Panc1 (cell line): ENCODE data around the gene USH2A.

Experiments used
- POLR2AphosphoS5 ChIP-seq: IDR thresholded peaks from 2 replicates; pipeline ENCODE4 v1.6.1; 2012; ENCODE audit warnings: mild to moderate bottlenecking, low read depth, low read length, moderate library complexity
- SIN3A ChIP-seq: IDR thresholded peaks from 2 replicates; pipeline ENCODE4 v1.6.1; 2012; ENCODE audit warnings: low read depth, mild to moderate bottlenecking, low read length, moderate library complexity, borderline replicate concordance; ENCODE audit not compliant: insufficient read depth
- TF ChIP-seq, protein P1 (sequence below): fragments of 450-650 bp; IDR thresholded peaks from 2 replicates; pipeline ENCODE4 v1.5.1; 2017; ENCODE audit warnings: mild to moderate bottlenecking

GRCh38 chr1:216186816-216187215 lies 236.4 kb downstream of the USH2A start:
- TF ChIP-seq POLR2AphosphoS5 (no peak), SIN3A (no peak)
- TF ChIP-seq, protein P1, sequence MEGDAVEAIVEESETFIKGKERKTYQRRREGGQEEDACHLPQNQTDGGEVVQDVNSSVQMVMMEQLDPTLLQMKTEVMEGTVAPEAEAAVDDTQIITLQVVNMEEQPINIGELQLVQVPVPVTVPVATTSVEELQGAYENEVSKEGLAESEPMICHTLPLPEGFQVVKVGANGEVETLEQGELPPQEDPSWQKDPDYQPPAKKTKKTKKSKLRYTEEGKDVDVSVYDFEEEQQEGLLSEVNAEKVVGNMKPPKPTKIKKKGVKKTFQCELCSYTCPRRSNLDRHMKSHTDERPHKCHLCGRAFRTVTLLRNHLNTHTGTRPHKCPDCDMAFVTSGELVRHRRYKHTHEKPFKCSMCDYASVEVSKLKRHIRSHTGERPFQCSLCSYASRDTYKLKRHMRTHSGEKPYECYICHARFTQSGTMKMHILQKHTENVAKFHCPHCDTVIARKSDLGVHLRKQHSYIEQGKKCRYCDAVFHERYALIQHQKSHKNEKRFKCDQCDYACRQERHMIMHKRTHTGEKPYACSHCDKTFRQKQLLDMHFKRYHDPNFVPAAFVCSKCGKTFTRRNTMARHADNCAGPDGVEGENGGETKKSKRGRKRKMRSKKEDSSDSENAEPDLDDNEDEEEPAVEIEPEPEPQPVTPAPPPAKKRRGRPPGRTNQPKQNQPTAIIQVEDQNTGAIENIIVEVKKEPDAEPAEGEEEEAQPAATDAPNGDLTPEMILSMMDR = no peak
